ENCODE measurements around the gene RHBG.

- TF ChIP-seq, protein P1, sequence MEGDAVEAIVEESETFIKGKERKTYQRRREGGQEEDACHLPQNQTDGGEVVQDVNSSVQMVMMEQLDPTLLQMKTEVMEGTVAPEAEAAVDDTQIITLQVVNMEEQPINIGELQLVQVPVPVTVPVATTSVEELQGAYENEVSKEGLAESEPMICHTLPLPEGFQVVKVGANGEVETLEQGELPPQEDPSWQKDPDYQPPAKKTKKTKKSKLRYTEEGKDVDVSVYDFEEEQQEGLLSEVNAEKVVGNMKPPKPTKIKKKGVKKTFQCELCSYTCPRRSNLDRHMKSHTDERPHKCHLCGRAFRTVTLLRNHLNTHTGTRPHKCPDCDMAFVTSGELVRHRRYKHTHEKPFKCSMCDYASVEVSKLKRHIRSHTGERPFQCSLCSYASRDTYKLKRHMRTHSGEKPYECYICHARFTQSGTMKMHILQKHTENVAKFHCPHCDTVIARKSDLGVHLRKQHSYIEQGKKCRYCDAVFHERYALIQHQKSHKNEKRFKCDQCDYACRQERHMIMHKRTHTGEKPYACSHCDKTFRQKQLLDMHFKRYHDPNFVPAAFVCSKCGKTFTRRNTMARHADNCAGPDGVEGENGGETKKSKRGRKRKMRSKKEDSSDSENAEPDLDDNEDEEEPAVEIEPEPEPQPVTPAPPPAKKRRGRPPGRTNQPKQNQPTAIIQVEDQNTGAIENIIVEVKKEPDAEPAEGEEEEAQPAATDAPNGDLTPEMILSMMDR (IDR thresholded peaks at IDR 0.05) = no peak
- no peak for TF ChIP-seq ZFX (IDR thresholded peaks at IDR 0.05; ENCODE audit: borderline replicate concordance)
Measured at GRCh38 chr1:156376146-156376545, 7.1 kb downstream of the RHBG start.

Measured in 22Rv1 (cell line).